Osteocyte (in vitro differentiated cells): ENCODE data around the gene ALOX12B. TPM values are rescaled to one million over a fixed set of nuclear protein-coding genes. Genes with fewer than 3 reads are reported as not detected.
"Not testable (repeated sequence)": the region's sequence is repeated elsewhere in the genome, so short reads cannot be mapped to it uniquely, and the experiment has no call there.

Source experiments
- DNase-seq: peaks from one replicate; pipeline ENCODE4 v3.0.0; 2021; ENCODE audit warnings: mixed read lengths; ENCODE audit not compliant: unreplicated experiment; ENCODE audit errors: extremely low spot score
- H3K27ac Mint-ChIP-seq: one replicate; pipeline ENCODE4 v1.8.0; 2021; ENCODE audit warnings: mild to moderate bottlenecking, mixed read lengths; ENCODE audit not compliant: unreplicated experiment
- H3K27me3 Mint-ChIP-seq: one replicate; pipeline ENCODE4 v1.8.0; 2021; ENCODE audit warnings: mixed read lengths; ENCODE audit not compliant: unreplicated experiment
- H3K36me3 Mint-ChIP-seq: one replicate; pipeline ENCODE4 v1.8.0; 2021; ENCODE audit warnings: mixed read lengths; ENCODE audit not compliant: unreplicated experiment
- H3K4me1 Mint-ChIP-seq: one replicate; pipeline ENCODE4 v1.8.0; 2021; ENCODE audit warnings: mixed read lengths; ENCODE audit not compliant: unreplicated experiment
- H3K4me3 Mint-ChIP-seq: one replicate; pipeline ENCODE4 v1.8.0; 2021; ENCODE audit warnings: mild to moderate bottlenecking, moderate library complexity, mixed read lengths; ENCODE audit not compliant: unreplicated experiment
- H3K9me3 Mint-ChIP-seq: one replicate; pipeline ENCODE4 v1.8.0; 2021; ENCODE audit warnings: mixed read lengths; ENCODE audit not compliant: unreplicated experiment
- CTCF ChIP-seq: fragments of 200-600 bp; sonication (generic); IDR thresholded peaks from 2 replicates; pipeline ENCODE4 v1.5.0; 2021; ENCODE audit warnings: antibody characterized with exemption, mild to moderate bottlenecking, moderate library complexity
- microRNA-seq: library from miRNA; unstranded; fragments of <30 nt; microRNA quantifications from one replicate; pipeline ENCODE4 v1.1.0, GENCODE V29; 2020; ENCODE audit not compliant: unreplicated experiment
- total RNA-seq: library from RNA; stranded (reverse); gene quantifications from 2 replicates; pipeline ENCODE4 v1.2.1, GENCODE V29; 2021

ALOX12B gene
- total RNA-seq, 1 donor from 2014 or later, result not detected

GRCh38 chr17:8031950-8032349 lies 55.6 kb downstream of the ALOX12B start:
- Mint-ChIP-seq H3K4me1 (no peaks in the 10 kb centered on the region), H3K36me3 (peaks cover 2% of the 10 kb centered on the region), H3K9me3 (no peaks in the 10 kb centered on the region), H3K4me3 (no peak overlapping the region), H3K27ac (no peak overlapping the region), H3K27me3 (peaks cover 60% of the 10 kb centered on the region)
- no peak for TF ChIP-seq CTCF
- DNase-seq, result no peak

DNA sequence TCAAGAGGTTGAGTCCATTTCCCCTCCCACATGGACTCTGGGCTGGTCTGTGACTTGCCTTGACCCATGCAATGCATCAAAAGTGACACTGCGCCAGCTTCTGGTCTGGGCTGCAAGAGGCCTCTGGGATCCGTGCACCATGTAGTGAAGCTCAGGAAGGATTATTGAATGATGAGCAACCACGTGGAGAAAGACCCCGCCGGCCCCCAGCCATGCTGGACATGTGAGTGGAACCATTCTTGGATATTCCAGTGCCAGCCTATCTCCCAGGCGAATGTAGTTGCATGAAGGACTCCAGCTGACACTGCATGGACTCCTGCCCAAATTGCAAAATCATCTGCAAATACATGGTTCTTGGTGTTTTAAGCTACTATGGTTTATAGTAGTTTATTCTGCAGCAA lies 56.3 kb downstream of the ALOX12B start:
- H3K4me1 Mint-ChIP-seq, result no peaks in the 10 kb centered on the region
- peaks cover 2% of the 10 kb centered on the region for H3K36me3 Mint-ChIP-seq
- no peak for TF ChIP-seq CTCF
- no peak overlapping the region for H3K27ac Mint-ChIP-seq
- H3K9me3 Mint-ChIP-seq, result no peaks in the 10 kb centered on the region
- DNase-seq, result no peak
- H3K4me3 Mint-ChIP-seq, result no peak overlapping the region
- H3K27me3 Mint-ChIP-seq, result peaks cover 62% of the 10 kb centered on the region

DNA sequence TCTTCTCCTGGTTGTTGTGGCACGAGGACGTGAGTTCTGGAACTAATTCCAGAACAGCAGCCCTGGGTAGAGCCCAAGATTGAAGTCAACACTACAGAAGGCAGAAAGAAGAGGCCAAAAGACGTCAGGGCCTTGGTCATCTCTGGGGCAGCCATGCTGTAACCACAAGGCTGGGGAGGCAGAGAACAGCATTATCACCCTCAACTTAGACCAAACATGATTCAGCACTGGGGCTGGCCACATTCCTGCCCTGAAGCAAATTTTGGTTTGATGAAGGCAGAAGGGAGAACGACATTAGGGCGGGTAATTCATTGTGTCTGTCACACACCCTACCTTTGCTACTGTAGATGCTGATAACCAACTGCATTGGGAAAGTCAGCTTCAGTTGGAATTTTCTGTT lies 58.4 kb downstream of the ALOX12B start:
- Mint-ChIP-seq H3K36me3 (peaks cover 2% of the 10 kb centered on the region), H3K4me3 (no peak overlapping the region), H3K4me1 (no peaks in the 10 kb centered on the region), H3K27me3 (peaks cover 49% of the 10 kb centered on the region), H3K27ac (no peak overlapping the region), H3K9me3 (no peaks in the 10 kb centered on the region)
- no peak for TF ChIP-seq CTCF
- DNase-seq, result no peak

DNA sequence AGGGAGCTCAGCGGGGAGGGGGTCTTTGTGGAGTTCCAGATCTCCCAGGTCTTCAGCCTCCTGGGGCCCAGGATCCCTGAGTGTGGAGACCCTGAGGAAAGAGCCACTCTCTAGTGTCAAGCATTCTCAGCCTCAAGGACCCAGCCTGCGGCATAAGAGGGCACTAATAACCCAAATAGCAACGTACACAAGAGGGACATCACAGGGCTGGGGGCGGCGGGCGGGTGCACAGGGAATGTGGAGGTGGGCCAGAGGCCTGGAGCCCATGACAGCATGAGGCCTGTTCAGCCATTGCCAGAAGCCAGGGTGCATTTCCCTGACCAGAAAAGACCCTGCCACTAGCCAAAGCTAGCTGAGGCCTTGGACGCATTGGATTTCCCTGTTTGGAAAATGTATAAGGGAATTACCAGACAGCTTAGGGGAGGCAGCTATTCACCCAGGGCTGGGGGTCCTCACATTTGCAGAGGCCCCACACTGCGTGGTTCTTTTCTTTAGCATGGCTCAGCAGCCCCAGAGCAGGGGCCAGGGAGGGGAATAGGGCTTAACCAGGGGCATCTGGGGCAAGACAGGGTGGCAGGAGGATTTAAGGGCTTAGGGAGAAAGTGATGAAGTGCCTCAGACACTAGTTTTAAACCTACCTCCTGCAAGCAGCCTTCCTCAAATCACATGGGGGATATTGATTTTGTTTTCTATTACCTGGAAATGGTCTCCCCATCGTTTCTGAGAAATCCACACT lies 62.2 kb downstream of the ALOX12B start:
- no peaks in the 10 kb centered on the region for H3K9me3 Mint-ChIP-seq
- peaks cover 32% of the 10 kb centered on the region for H3K27me3 Mint-ChIP-seq
- DNase-seq, result no peak
- no peak overlapping the region for H3K4me3 Mint-ChIP-seq
- TF ChIP-seq CTCF, result no peak
- no peak overlapping the region for H3K27ac Mint-ChIP-seq
- H3K36me3 Mint-ChIP-seq, result peaks cover 2% of the 10 kb centered on the region
- peaks cover 5% of the 10 kb centered on the region for H3K4me1 Mint-ChIP-seq

DNA sequence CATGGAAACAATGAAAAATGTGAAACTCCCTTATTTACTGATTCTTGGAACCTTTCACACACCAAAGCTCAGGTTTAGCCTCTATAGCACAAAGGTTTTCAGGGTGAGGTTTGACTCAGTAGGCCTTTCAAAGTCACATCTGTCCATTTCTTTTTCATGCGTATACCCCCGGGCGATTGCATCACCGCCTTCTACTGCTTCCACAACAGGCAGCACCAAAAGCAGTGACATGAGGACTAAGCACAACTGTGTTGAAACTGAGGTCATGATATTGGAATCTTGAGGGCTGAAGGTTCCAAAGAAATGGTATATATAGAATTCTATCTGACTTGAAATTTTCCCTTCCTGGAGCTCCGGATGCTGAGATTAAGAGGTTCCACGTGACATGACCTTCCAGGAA lies 63.4 kb downstream of the ALOX12B start:
- peaks cover 10% of the 10 kb centered on the region for H3K4me1 Mint-ChIP-seq
- not testable (repeated sequence) for H3K4me3 Mint-ChIP-seq, H3K9me3 Mint-ChIP-seq, H3K27ac Mint-ChIP-seq, DNase-seq, H3K36me3 Mint-ChIP-seq
- peaks cover 25% of the 10 kb centered on the region for H3K27me3 Mint-ChIP-seq

Small RNA genes lying within 50 kb of the gene (microRNA-seq; reads per million reads assigned to microRNA genes)
- not detected for gene MIR4314

Other genes starting within 250 kb of the ALOX12B start
- 3.4 TPM in 2 replicates for gene TMEM88, start 232.7 kb downstream of the ALOX12B start, total RNA-seq
- gene NAA38, start 230.2 kb downstream of the ALOX12B start, total RNA-seq, result 65.8 and 66.2 TPM in 2 replicates
- 8.5 and 10.2 TPM in 2 replicates for gene CYB5D1, start 229.7 kb downstream of the ALOX12B start, total RNA-seq
- 196 and 206 TPM in 2 replicates for gene CHD3, start 198.9 kb downstream of the ALOX12B start, total RNA-seq
- 2.3 and 3.0 TPM in 2 replicates for gene RNF227, start 171.4 kb downstream of the ALOX12B start, total RNA-seq
- 2.6 and 3.7 TPM in 2 replicates for gene KCNAB3, start 157.9 kb downstream of the ALOX12B start, total RNA-seq
- gene TRAPPC1, start 155.8 kb downstream of the ALOX12B start, total RNA-seq, result 122 and 127 TPM in 2 replicates
- 30.2 and 30.9 TPM in 2 replicates for gene CNTROB, start 155.5 kb downstream of the ALOX12B start, total RNA-seq
- not detected in 2 replicates for gene GUCY2D, start 85.1 kb downstream of the ALOX12B start, total RNA-seq
- not detected in 2 replicates for gene ALOX15B, start 48.7 kb downstream of the ALOX12B start, total RNA-seq
- not detected in 2 replicates for gene ALOXE3, start 30.8 kb upstream of the ALOX12B start, total RNA-seq
- 2.0 and 2.3 TPM in 2 replicates for gene HES7, start 36.4 kb upstream of the ALOX12B start, total RNA-seq
- 106 and 173 TPM in 2 replicates for gene PER1, start 64.7 kb upstream of the ALOX12B start, total RNA-seq
- 57.2 and 70.0 TPM in 2 replicates for gene VAMP2, start 75.2 kb upstream of the ALOX12B start, total RNA-seq
- 8.4 and 10.5 TPM in 2 replicates for gene TMEM107, start 88.7 kb upstream of the ALOX12B start, total RNA-seq
- gene BORCS6, start 102.5 kb upstream of the ALOX12B start, total RNA-seq, result 6.2 and 6.8 TPM in 2 replicates
- 13.3 and 15.7 TPM in 2 replicates for gene AURKB, start 122.9 kb upstream of the ALOX12B start, total RNA-seq
- gene CTC1, start 160.3 kb upstream of the ALOX12B start, total RNA-seq, result 38.7 and 40.1 TPM in 2 replicates
- gene PFAS, start 161.6 kb upstream of the ALOX12B start, total RNA-seq, result 48.9 and 53.6 TPM in 2 replicates
- 29.3 and 29.8 TPM in 2 replicates for gene RANGRF, start 201.0 kb upstream of the ALOX12B start, total RNA-seq
- gene SLC25A35, start 207.7 kb upstream of the ALOX12B start, total RNA-seq, result 5.6 and 6.4 TPM in 2 replicates
- not detected in 2 replicates for gene ARHGEF15, start 222.5 kb upstream of the ALOX12B start, total RNA-seq